ENCODE data around the gene ZNF215.
"Not testable (repeated sequence)": the region's sequence is repeated elsewhere in the genome, so short reads cannot be mapped to it uniquely, and the experiment has no call there.

The ZNF215 gene

DNA sequence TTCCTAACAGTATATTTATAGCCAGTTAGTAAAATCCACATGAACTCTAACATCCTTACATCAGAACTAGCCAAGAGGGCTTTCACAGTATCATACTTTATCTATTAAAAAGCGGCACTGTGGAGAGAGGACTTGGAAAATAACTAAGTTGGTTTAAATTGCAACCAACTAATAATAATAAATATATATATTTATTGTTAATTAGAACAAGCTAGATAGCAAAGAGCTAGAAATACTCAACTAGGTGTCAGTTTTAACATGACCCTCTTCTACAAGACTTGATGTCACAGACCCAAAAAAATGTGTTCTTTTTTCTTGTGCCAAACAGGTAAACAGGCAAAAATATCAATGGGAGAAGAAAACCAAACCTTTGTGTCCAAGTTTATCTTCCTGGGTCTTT is 5.5 kb upstream of the ZNF215 start, which contains the start of gene OR2D3:
Gene OR2D3, plus strand, starts transcription at position 301 of the 400 bp plus-strand sequence. Its CDS starts 0 bp downstream, at position 301.
- no peak within 1 kb of the TSS for H3K4me3 Mint-ChIP-seq
- no peaks in the 10 kb centered on the region for H3K36me3 Mint-ChIP-seq (ENCODE audit: low read depth)
- H3K27me3 Mint-ChIP-seq: peaks cover 20% of the 10 kb centered on the region
- DNase-seq: no peak
- H3K27ac Mint-ChIP-seq: no peak within 1 kb of the TSS
- no peaks in the 10 kb centered on the region for H3K9me3 Mint-ChIP-seq
- H3K4me1 Mint-ChIP-seq (ENCODE audit: low read depth): peaks cover 3% of the 10 kb centered on the region

DNA sequence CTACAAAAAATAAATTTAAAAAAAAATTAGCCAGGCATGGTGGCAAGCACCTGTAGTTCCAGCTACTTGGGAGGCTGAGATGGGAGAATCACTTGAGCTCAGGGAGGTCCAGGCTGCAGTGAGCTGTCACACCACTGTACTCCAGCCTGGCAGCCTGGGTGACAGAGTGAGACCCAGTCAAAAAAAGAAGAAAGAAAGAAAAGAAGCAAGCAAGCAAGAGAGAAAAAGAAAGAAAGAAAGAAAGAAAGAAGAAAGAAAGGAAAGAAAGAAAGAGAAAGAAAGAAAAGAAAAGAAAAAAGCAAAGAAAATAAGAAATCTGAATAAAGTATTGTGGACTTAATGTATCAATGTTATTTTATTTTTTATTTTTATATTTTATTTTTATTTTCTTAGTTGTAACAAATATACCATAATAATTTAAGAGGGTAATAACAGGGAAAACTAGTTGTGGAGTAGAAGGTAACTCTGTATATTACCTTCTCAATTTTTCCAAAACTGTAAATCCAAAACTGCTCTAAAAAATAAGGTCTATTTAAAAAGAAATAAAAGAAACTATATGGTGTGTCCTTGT is 1.1 kb upstream of the ZNF215 start:
- Mint-ChIP-seq H3K27ac (no peak overlapping the region), H3K4me1 (ENCODE audit: low read depth) (peaks cover 21% of the 10 kb centered on the region), H3K9me3 (no peaks in the 10 kb centered on the region), H3K4me3 (no peak overlapping the region), H3K36me3 (ENCODE audit: low read depth) (no peaks in the 10 kb centered on the region), H3K27me3 (peaks cover 47% of the 10 kb centered on the region)
- no peak for DNase-seq

DNA sequence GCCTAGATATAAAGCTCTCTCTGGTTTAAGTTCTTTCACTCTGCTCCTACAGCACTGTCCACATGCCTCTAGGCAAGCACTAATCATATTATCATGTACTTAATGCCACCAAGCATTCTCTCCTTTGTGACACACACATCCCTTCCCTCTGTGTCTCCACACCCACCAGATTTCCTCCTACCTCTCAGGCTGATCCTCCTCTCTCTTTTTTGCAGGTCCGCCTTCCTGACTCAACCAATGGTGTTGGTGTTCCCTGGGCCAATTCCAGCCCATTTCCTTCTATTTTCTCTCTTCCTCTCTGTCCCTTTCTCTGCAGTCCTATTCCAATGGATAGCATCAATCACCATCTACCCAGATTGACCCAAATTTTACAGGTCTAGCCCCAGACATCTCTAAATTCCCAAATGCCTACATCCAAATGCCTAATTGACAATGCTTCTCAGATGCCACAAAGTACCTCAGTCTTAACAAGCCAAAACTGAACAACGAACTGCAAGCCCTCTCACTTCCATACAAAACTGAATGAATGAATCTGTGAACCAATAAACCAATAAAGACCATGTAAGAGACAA is 504 bp upstream of the ZNF215 start:
- H3K4me3 Mint-ChIP-seq: peak overlapping the region; percentile 83
- H3K36me3 Mint-ChIP-seq (ENCODE audit: low read depth): no peaks in the 10 kb centered on the region
- DNase-seq: no peak
- H3K27me3 Mint-ChIP-seq: peaks cover 51% of the 10 kb centered on the region
- H3K9me3 Mint-ChIP-seq: no peaks in the 10 kb centered on the region
- H3K4me1 Mint-ChIP-seq (ENCODE audit: low read depth): peaks cover 21% of the 10 kb centered on the region
- peak overlapping the region; percentile 74 for H3K27ac Mint-ChIP-seq

DNA sequence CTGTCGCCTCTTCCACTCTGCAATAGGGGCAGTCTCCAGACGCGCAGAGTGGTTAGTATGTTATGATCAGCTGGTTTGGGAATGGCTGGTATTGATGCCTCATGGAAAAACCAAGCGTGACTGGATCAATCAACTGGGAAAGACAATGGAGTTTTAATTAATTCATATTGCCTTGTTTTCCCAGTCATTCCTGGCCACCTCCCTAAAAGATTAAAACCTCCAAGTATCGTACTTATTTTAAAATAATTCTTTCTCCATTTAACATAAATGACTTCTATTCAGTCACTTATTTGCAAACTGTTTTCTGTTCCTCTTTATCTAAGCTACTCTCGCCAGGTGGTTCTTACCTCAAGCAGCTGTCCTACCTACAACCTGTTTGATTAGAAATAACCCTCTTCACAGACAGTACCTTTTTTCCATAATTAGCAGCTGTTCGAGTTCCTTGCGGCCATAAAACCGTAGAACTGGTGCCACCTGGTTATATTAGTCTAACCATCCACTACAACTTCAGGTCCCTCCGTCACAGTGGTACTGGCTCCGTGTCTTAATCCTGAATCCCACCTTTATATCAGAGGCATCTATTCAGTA is 898 bp downstream of the ZNF215 start:
- no peaks in the 10 kb centered on the region for H3K36me3 Mint-ChIP-seq (ENCODE audit: low read depth)
- H3K27ac Mint-ChIP-seq: no peak overlapping the region
- H3K9me3 Mint-ChIP-seq: no peaks in the 10 kb centered on the region
- H3K27me3 Mint-ChIP-seq: peaks cover 49% of the 10 kb centered on the region
- H3K4me3 Mint-ChIP-seq: peak overlapping the region; percentile 83
- DNase-seq: no peak
- H3K4me1 Mint-ChIP-seq (ENCODE audit: low read depth): peaks cover 22% of the 10 kb centered on the region

DNA sequence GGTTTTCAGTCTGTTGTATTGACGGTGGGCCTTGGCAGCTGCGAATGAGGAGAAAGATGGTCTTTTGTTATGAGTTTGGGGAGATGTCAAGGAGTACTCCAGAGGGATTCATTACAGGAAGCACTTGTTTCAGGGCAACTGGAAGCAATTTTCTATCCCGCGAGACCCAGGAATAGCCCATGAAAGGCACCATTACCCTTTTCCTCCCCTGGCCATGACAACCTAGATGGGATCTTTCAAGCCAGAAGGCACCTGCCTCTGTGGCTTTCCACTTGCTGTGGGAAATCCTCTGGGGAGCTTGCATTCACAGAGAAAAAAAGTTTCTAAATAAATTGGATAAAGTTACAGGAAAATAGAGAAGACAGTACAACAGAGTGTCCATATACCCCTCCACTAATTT is 2.7 kb downstream of the ZNF215 start:
- peaks cover 24% of the 10 kb centered on the region for H3K4me1 Mint-ChIP-seq (ENCODE audit: low read depth)
- H3K27ac Mint-ChIP-seq: no peak overlapping the region
- H3K27me3 Mint-ChIP-seq: peaks cover 58% of the 10 kb centered on the region
- H3K9me3 Mint-ChIP-seq: no peaks in the 10 kb centered on the region
- H3K36me3 Mint-ChIP-seq (ENCODE audit: low read depth): no peaks in the 10 kb centered on the region
- DNase-seq: no peak
- no peak overlapping the region for H3K4me3 Mint-ChIP-seq

DNA sequence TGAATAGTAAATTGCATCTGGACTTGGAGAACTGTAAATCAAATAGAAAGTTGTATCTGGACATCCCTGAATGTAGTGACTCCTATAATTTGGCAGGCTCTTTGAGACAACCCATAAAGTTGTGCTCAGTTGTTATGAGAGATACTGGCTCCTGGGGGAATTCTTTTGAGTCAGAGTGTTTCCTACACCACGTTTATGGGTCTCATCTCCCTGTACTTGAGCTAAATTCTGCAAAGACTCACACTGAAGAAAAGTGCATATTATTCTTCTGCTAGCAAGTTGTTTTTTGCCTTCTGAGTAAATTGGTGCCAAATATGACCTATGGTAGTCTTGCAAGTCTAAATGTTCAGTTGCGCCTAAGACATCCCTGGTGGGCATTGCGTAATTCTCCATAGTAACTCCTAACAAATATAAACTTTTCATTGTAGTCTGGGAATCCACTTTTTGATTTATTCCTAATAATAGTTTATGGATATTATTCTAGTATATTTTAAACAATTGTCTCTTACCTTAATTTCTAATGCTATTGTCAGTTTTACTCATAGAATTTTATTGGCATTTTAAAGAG is 5.0 kb downstream of the ZNF215 start:
- H3K27me3 Mint-ChIP-seq: peaks cover 51% of the 10 kb centered on the region
- no peaks in the 10 kb centered on the region for H3K36me3 Mint-ChIP-seq (ENCODE audit: low read depth)
- no peaks in the 10 kb centered on the region for H3K9me3 Mint-ChIP-seq
- H3K27ac Mint-ChIP-seq: no peak overlapping the region
- H3K4me1 Mint-ChIP-seq (ENCODE audit: low read depth): peaks cover 16% of the 10 kb centered on the region
- no peak overlapping the region for H3K4me3 Mint-ChIP-seq
- no peak for DNase-seq

DNA sequence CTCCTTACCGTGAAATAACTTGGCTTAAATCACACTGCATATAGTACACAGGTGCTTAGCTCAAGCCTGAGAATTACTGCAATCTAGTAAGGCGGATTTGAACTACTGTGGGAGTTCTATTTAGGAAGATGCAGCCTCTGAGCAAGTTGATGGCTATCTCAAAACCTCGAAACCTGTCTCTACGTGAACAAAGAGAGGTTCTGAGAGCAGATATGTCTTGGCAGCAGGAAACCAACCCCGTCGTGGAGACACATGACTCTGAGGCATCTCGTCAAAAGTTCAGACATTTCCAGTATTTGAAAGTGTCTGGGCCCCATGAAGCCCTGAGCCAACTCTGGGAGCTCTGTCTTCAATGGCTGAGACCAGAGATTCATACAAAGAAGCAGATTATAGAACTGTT is 5.9 kb downstream of the ZNF215 start:
- peaks cover 10% of the 10 kb centered on the region for H3K4me1 Mint-ChIP-seq (ENCODE audit: low read depth)
- no peak overlapping the region for H3K27ac Mint-ChIP-seq
- no peak overlapping the region for H3K4me3 Mint-ChIP-seq
- no peak for DNase-seq
- no peaks in the 10 kb centered on the region for H3K9me3 Mint-ChIP-seq
- no peaks in the 10 kb centered on the region for H3K36me3 Mint-ChIP-seq (ENCODE audit: low read depth)
- H3K27me3 Mint-ChIP-seq: peaks cover 42% of the 10 kb centered on the region

DNA sequence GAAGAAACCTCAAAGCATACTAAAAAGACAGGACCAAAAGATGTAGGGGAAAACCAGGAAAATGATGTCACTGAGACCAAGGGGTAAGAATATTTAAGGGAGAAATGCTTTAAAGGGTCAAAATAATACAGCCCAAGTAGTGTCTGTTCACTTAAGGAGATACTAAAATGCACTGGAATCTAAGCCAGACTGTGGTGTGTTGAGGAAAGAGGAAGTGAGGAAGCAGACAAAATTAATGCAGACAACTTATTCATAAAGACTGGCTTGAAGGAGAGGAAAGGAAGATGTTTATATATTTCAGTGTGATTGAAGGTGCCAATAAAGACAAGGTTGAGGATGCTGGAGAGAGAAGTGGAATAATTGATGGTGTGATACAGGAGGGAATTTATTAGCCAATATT is 15.7 kb downstream of the ZNF215 start:
- no peaks in the 10 kb centered on the region for H3K9me3 Mint-ChIP-seq
- H3K27me3 Mint-ChIP-seq: no peaks in the 10 kb centered on the region
- H3K27ac Mint-ChIP-seq: no peak overlapping the region
- DNase-seq: no peak
- H3K4me3 Mint-ChIP-seq: no peak overlapping the region
- H3K36me3 Mint-ChIP-seq (ENCODE audit: low read depth): no peaks in the 10 kb centered on the region
- H3K4me1 Mint-ChIP-seq (ENCODE audit: low read depth): no peaks in the 10 kb centered on the region

DNA sequence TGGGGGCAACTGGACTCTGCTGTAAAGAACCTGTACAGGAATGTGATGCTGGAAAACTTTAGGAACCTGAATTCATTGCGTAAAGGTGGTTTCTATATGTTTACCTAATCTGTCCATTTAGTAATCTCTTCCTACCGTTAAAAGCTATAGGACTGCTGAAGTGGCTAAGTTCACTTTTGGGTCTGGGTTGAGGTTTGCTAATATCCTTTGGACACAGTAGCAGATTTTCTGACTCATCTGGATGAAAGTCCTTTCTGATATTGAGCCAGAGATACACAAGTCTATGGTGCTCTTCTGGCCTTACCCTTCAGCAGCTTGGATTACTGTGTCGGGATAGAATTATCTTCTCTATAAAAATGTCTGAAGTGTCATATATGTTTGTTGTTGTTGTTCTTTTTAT is 16.9 kb downstream of the ZNF215 start:
- Mint-ChIP-seq H3K27ac (no peak overlapping the region), H3K4me1 (ENCODE audit: low read depth) (no peaks in the 10 kb centered on the region), H3K27me3 (no peaks in the 10 kb centered on the region), H3K36me3 (ENCODE audit: low read depth) (no peaks in the 10 kb centered on the region), H3K9me3 (no peaks in the 10 kb centered on the region), H3K4me3 (no peak overlapping the region)
- no peak for DNase-seq

DNA sequence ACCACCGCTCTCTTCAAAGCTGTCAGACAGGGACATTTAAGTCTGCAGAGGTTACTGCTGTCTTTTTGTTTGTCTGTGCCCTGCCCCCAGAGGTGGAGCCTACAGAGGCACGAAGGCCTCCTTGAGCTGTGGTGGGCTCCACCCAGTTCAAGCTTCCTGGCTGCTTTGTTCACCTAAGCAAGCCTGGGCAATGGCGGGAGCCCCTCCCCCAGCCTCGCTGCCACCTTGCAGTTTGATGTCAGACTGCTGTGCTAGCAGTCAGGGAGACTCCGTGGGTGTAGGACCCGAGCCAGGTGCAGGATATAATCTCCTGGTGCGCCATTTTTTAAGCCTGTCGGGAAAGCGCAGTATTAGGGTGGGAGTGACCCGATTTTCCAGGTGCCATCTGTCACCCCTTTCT is 28.0 kb downstream of the ZNF215 start:
- not testable (repeated sequence) for H3K27ac Mint-ChIP-seq, DNase-seq, H3K9me3 Mint-ChIP-seq

DNA sequence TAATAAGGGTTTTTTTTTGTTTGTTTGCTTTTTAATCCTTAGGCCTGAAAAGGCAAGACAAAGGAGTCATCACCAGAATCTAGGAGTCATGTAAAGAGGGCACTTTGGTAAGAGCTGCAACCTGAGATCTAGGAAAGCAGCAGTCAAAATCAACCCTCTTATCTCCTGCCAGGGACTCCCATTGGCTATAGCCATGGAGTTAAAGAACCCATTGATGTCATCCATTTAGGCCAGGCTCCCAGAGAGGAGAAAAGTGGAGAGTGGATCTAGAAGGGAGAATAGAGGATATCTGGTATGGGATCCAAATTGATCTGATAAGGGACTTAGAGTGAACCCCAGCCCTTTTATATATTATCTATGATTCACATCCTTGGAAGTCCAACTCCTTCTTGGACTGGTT is 35.9 kb downstream of the ZNF215 start:
- Mint-ChIP-seq H3K9me3 (no peaks in the 10 kb centered on the region), H3K4me3 (no peak overlapping the region), H3K4me1 (ENCODE audit: low read depth) (no peaks in the 10 kb centered on the region), H3K27ac (no peak overlapping the region), H3K36me3 (ENCODE audit: low read depth) (no peaks in the 10 kb centered on the region), H3K27me3 (no peaks in the 10 kb centered on the region)
- DNase-seq: no peak

More for the DNA sequence above, 28.0 kb downstream of the ZNF215 start:
- H3K4me3 Mint-ChIP-seq; H3K27me3 Mint-ChIP-seq; H3K4me1 Mint-ChIP-seq (ENCODE audit: low read depth); H3K36me3 Mint-ChIP-seq (ENCODE audit: low read depth): not testable (repeated sequence)

DNA sequence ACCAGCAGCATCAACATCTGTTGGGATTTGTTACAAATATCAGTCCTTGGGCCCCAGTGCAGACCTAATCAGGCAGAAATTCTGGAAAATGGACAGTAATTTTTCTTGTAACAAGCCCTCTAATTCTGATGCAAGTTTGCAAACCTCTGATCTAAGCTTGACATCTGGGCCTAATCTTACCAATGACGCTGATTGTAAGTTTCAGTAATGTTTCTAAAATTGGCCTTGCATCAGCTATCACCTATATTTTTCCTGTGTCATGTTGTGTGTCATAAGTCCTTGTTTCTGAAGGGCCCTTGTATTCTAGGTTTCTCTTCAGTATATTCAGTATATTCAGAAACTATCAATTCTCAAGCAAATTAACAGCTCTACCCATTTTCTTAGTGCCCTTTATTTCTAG is 36.4 kb downstream of the ZNF215 start:
- Mint-ChIP-seq H3K4me3 (no peak overlapping the region), H3K4me1 (ENCODE audit: low read depth) (no peaks in the 10 kb centered on the region), H3K36me3 (ENCODE audit: low read depth) (no peaks in the 10 kb centered on the region), H3K27me3 (no peaks in the 10 kb centered on the region), H3K9me3 (no peaks in the 10 kb centered on the region), H3K27ac (no peak overlapping the region)
- DNase-seq: no peak

DNA sequence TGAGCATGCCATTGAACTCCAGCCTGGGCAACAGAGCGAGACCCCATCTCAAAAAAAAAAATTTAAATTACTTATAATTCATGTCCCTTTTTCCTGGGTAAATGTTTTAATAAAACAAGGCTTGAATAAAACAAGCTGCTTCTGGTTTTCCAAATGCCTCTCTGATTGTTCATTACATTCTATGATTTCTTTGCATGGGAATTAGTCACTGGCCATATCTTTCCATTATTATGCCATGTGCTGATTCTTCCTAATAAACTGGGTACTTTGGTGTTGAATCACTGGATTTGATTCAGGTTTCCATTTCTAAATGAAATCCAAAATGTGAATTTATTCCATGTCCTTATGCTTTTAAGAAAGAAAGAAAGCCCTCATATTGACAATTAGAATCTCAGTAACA is 42.6 kb downstream of the ZNF215 start:
- Mint-ChIP-seq H3K4me3 (no peak overlapping the region), H3K27ac (no peak overlapping the region), H3K36me3 (ENCODE audit: low read depth) (no peaks in the 10 kb centered on the region), H3K4me1 (ENCODE audit: low read depth) (no peaks in the 10 kb centered on the region), H3K9me3 (no peaks in the 10 kb centered on the region), H3K27me3 (no peaks in the 10 kb centered on the region)
- no peak for DNase-seq

DNA sequence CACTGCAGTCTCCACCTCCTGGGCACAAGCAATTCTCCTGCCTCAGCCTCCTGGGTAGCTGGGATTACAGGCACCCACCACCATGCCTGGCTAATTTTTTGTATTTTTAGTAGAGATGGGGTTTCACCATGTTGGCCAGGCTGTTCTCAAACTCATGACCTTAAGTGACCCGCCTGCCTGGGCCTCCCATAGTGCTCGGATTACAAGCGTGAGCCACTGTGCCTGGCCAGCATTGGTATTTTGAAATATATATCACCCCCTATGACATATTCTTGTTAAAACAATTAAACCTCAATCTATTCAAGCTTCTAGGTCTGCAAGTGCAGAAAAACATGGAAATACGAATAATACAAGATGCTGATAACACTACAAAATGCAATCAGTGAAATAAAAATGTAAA is 43.6 kb downstream of the ZNF215 start:
- H3K4me3 Mint-ChIP-seq; H3K36me3 Mint-ChIP-seq (ENCODE audit: low read depth); H3K4me1 Mint-ChIP-seq (ENCODE audit: low read depth); DNase-seq; H3K27me3 Mint-ChIP-seq; H3K9me3 Mint-ChIP-seq; H3K27ac Mint-ChIP-seq: not testable (repeated sequence)

DNA sequence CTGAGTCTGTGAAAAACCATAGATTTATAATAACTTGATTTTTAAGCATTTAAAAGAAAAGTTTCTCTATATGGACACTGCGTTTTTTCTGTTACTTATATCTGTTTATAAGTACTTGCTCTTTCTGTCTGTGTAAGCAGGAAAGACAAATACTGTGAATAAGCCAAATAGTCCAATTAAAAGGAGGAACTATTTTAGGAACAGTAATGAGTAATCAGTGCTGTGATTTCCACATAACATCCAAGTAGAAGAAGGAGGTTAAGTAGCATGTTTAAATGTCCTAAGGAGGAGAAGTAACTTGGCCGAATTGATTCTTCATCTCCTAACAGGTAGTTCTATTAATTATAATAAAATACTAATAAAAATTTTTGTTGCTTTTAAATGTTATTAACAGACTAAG is 53.1 kb downstream of the ZNF215 start:
- Mint-ChIP-seq H3K27me3 (peaks cover 12% of the 10 kb centered on the region), H3K36me3 (ENCODE audit: low read depth) (no peaks in the 10 kb centered on the region), H3K27ac (no peak overlapping the region), H3K4me1 (ENCODE audit: low read depth) (no peaks in the 10 kb centered on the region), H3K4me3 (no peak overlapping the region), H3K9me3 (no peaks in the 10 kb centered on the region)
- no peak for DNase-seq
